Neuronal stem cell (in vitro differentiated cells): Measurements from ENCODE around the gene CUX1.

ENCODE experiments used
- DNase-seq: peaks from one replicate; pipeline ENCODE4 v3.0.0-alpha.2; 2013; ENCODE audit warnings: low spot score
- H2AFZ ChIP-seq: one replicate; pipeline ENCODE4 v1.6.1; 2013; ENCODE audit warnings: mild to moderate bottlenecking, low read length, inconsistent platforms
- H2AK5ac ChIP-seq: 2 replicates; pipeline ENCODE4 v1.6.1; 2013; ENCODE audit warnings: low read depth, mild to moderate bottlenecking, inconsistent platforms, low read length, moderate library complexity, mixed read lengths
- H2BK120ac ChIP-seq: 2 replicates; pipeline ENCODE4 v1.6.1; 2013; ENCODE audit warnings: low read depth, mild to moderate bottlenecking, inconsistent platforms, low read length, moderate library complexity, mixed read lengths
- H2BK12ac ChIP-seq: one replicate; pipeline ENCODE4 v1.6.1; 2013; ENCODE audit warnings: low read length, inconsistent platforms
- H2BK15ac ChIP-seq: 2 replicates; pipeline ENCODE4 v1.6.1; 2013; ENCODE audit warnings: mild to moderate bottlenecking, low read length, inconsistent platforms, mixed read lengths
- H2BK5ac ChIP-seq: one replicate; pipeline ENCODE4 v1.6.1; 2013; ENCODE audit warnings: inconsistent platforms, mild to moderate bottlenecking, low read length, moderate library complexity
- H3K14ac ChIP-seq: one replicate; pipeline ENCODE4 v1.6.1; 2013; ENCODE audit warnings: low read length, inconsistent platforms
- H3K18ac ChIP-seq: 2 replicates; pipeline ENCODE4 v1.6.1; 2013; ENCODE audit warnings: low read length, inconsistent platforms
- H3K23ac ChIP-seq: 2 replicates; pipeline ENCODE4 v1.6.1; 2013; ENCODE audit warnings: low read depth, mild to moderate bottlenecking, mixed read lengths, low read length, inconsistent platforms; ENCODE audit not compliant: poor library complexity
- H3K27ac ChIP-seq: replicated peaks from 3 replicates; pipeline ENCODE4 v1.5.1; 2013; ENCODE audit warnings: low read length, inconsistent platforms
- H3K27me3 ChIP-seq, 3 experiments: 2 replicates each; pipeline ENCODE4 v1.6.1; 2013; ENCODE audit warnings: low read length in 3 of 3, mild to moderate bottlenecking in 2 of 3, inconsistent platforms in 1 of 3, low read depth in 1 of 3, mixed read lengths in 1 of 3, moderate library complexity in 1 of 3; ENCODE audit not compliant: control insufficient read depth in 3 of 3, insufficient read depth in 3 of 3
- H3K36me3 ChIP-seq, 2 donors: replicated peaks in 1 of 2; 2 replicates each; pipeline ENCODE4 v1.6.1; 2013; ENCODE audit warnings: low read length in 2 of 2; ENCODE audit not compliant: control insufficient read depth in 2 of 2, insufficient read depth in 2 of 2
- H3K4ac ChIP-seq: 2 replicates; pipeline ENCODE4 v1.6.1; 2013; ENCODE audit warnings: inconsistent platforms, mild to moderate bottlenecking, low read length, moderate library complexity
- H3K4me1 ChIP-seq, 2 donors: 1 replicate in 1 of 2; 2 replicates in 1 of 2; pipeline ENCODE4 v1.6.1; 2013; ENCODE audit warnings: low read length in 2 of 2, low read depth in 1 of 2; ENCODE audit not compliant: control insufficient read depth in 2 of 2, insufficient read depth in 1 of 2
- H3K4me2 ChIP-seq: one replicate; pipeline ENCODE4 v1.6.1; 2013; ENCODE audit warnings: mild to moderate bottlenecking, low read length, inconsistent platforms; ENCODE audit not compliant: insufficient read depth, poor library complexity, severe bottlenecking
- H3K4me3 ChIP-seq, 2 donors: 2 replicates each; pipeline ENCODE4 v1.5.1; 2013; ENCODE audit warnings: low read length in 2 of 2, mild to moderate bottlenecking in 2 of 2, inconsistent platforms in 1 of 2, moderate library complexity in 1 of 2
- H3K79me1 ChIP-seq: one replicate; pipeline ENCODE4 v1.6.1; 2013; ENCODE audit warnings: low read depth, mild to moderate bottlenecking, inconsistent platforms, low read length, moderate library complexity
- H3K9ac ChIP-seq: one replicate; pipeline ENCODE4 v1.6.1; 2013; ENCODE audit warnings: mild to moderate bottlenecking, low read depth, low read length, inconsistent platforms; ENCODE audit not compliant: poor library complexity
- H3K9me3 ChIP-seq, 2 donors: replicated peaks in 1 of 2; 2 replicates each; pipeline versions ENCODE3 to v1.6.1; 2013; ENCODE audit warnings: low read length in 2 of 2, mild to moderate bottlenecking in 2 of 2, inconsistent platforms in 1 of 2, low read depth in 1 of 2, mixed read lengths in 1 of 2, moderate library complexity in 1 of 2; ENCODE audit not compliant: control insufficient read depth in 2 of 2, insufficient read depth in 1 of 2
- H4K8ac ChIP-seq: one replicate; pipeline ENCODE4 v1.6.1; 2013; ENCODE audit warnings: low read depth, mild to moderate bottlenecking, inconsistent platforms, low read length, moderate library complexity
- H4K91ac ChIP-seq: one replicate; pipeline ENCODE4 v1.6.1; 2013; ENCODE audit warnings: low read length, low read depth, mild to moderate bottlenecking, inconsistent platforms; ENCODE audit not compliant: poor library complexity
- WGBS, 2 donors: extraction: QIAGEN DNeasy Blood & Tissue Kit; methylation state at CpG; one replicate each; pipeline ENCODE4 v1.1.7; 2013; ENCODE audit warnings: missing lambda C conversion rate in 2 of 2, mixed read lengths in 1 of 2; ENCODE audit not compliant: insufficient read length in 2 of 2, insufficient replicate concordance in 1 of 2; ENCODE audit errors: extremely low coverage in 2 of 2; 5-methylcytosine and 5-hydroxymethylcytosine counted together

CUX1 gene

GRCh38 chr7:101998029-101998905, 180.8 kb downstream of the CUX1 start:
- Histone ChIP-seq H3K36me3 (peaks cover 0 to 2% of the 10 kb centered on the region in 2 donors), H2BK15ac (no peak overlapping the region), H3K9ac (no peak overlapping the region), H3K79me1 (peaks cover 9% of the 10 kb centered on the region), H2AK5ac (no peak overlapping the region), H2AFZ (no peak overlapping the region), H3K9me3 (no peaks in the 10 kb centered on the region), H3K4ac (peak overlapping the region; percentile 54), H4K8ac (no peak overlapping the region), H3K4me1 (peaks cover 6 to 8% of the 10 kb centered on the region in 2 donors), H2BK5ac (no peak overlapping the region), H3K4me2 (no peak overlapping the region), H3K14ac (no peak overlapping the region), H2BK12ac (no peak overlapping the region), H3K4me3 (no peak overlapping the region), H4K91ac (no peak overlapping the region), H3K18ac (peak overlapping the region; percentile 66), H3K27me3 (no peaks in the 10 kb centered on the region), H3K23ac (peak overlapping the region; percentile 45), H2BK120ac (no peak overlapping the region), H3K27ac (peak overlapping the region; percentile 9)
- DNase-seq, result no peak
- no CpG with 5 or more reads among the region's 24 CpGs for WGBS, 2 donors

DNA sequence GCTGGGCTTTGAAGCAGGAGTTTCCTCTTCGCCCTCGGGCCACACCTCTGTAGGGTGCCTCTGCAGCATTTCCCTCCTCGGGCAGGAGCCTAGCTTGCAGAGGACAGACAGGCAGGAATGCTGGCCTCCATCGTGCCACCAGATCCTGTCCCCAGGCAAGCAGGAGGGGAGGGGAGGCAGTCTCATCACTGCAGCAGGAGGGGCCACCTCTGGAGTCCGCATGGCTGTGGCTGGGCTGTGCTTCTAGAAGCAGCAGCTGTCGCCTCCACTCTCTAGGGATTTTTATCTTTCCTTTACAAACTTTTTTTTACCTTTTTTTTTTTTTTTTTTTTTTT, 181.4 kb downstream of the CUX1 start:
- H3K9ac ChIP-seq, result no peak overlapping the region
- no peak for DNase-seq
- H2AK5ac ChIP-seq, result no peak overlapping the region
- H3K36me3 ChIP-seq, result peaks cover 0 to 2% of the 10 kb centered on the region in 2 donors
- no peak overlapping the region for H2BK120ac ChIP-seq
- no peak overlapping the region for H3K23ac ChIP-seq
- no peak overlapping the region for H2BK15ac ChIP-seq
- no peak overlapping the region for H3K4ac ChIP-seq
- no CpG with 5 or more reads among the region's 6 CpGs for WGBS, 2 donors
- H2AFZ ChIP-seq, result no peak overlapping the region
- H3K4me3 ChIP-seq, result no peak overlapping the region
- no peak overlapping the region for H3K4me2 ChIP-seq
- H3K79me1 ChIP-seq, result peaks cover 9% of the 10 kb centered on the region
- H2BK5ac ChIP-seq, result no peak overlapping the region
- no peak overlapping the region for H3K14ac ChIP-seq
- H2BK12ac ChIP-seq, result no peak overlapping the region
- peaks cover 6 to 8% of the 10 kb centered on the region in 2 donors for H3K4me1 ChIP-seq
- H4K8ac ChIP-seq, result no peak overlapping the region
- H3K18ac ChIP-seq, result peak overlapping the region; percentile 6
- H3K27me3 ChIP-seq, result no peaks in the 10 kb centered on the region
- no peak overlapping the region for H4K91ac ChIP-seq
- H3K27ac ChIP-seq, result no peak overlapping the region
- no peaks in the 10 kb centered on the region for H3K9me3 ChIP-seq

GRCh38 chr7:101999393-101999792, 182.0 kb downstream of the CUX1 start:
- Histone ChIP-seq H2BK15ac (no peak overlapping the region), H2AK5ac (no peak overlapping the region), H4K91ac (no peak overlapping the region), H2BK5ac (no peak overlapping the region), H3K79me1 (peaks cover 9% of the 10 kb centered on the region), H3K9ac (no peak overlapping the region), H2BK12ac (no peak overlapping the region), H3K27me3 (no peaks in the 10 kb centered on the region), H3K4me2 (no peak overlapping the region), H3K4ac (no peak overlapping the region), H3K18ac (peak overlapping the region; percentile 59), H3K27ac (no peak overlapping the region), H3K23ac (no peak overlapping the region), H4K8ac (no peak overlapping the region), H3K4me1 (peaks cover 6 to 8% of the 10 kb centered on the region in 2 donors), H2AFZ (no peak overlapping the region), H3K9me3 (no peaks in the 10 kb centered on the region), H3K4me3 (no peak overlapping the region), H3K14ac (no peak overlapping the region), H3K36me3 (peaks cover 0 to 2% of the 10 kb centered on the region in 2 donors), H2BK120ac (no peak overlapping the region)
- no peak for DNase-seq
- no CpG with 5 or more reads among the region's 9 CpGs for WGBS, 2 donors

DNA sequence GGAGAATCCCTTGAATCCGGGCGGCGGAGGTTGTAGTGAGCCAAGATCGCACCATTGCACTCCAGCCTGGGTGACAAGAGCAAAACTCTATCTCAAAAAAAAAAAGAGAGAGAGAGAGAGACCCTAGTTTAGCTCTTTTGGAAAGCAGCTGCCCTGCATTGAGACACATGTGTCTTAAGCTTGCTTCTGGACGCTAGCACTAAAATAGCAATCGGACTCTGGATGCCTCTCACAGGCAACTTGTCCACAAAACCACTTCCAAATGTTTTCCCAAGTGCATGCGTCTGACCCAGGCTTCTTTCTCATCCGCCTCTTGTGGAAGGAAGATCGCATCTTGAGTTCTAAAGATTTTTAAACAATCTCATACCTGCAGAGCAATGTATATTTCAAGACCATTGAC, 182.7 kb downstream of the CUX1 start:
- no peak for DNase-seq
- Histone ChIP-seq H2BK12ac (no peak overlapping the region), H3K9me3 (no peaks in the 10 kb centered on the region), H3K36me3 (peaks cover 0 to 2% of the 10 kb centered on the region in 2 donors), H2BK120ac (no peak overlapping the region), H2BK5ac (no peak overlapping the region), H3K27ac (no peak overlapping the region), H3K27me3 (no peaks in the 10 kb centered on the region), H3K79me1 (peaks cover 9% of the 10 kb centered on the region), H4K8ac (no peak overlapping the region), H2AFZ (no peak overlapping the region), H3K4me2 (no peak overlapping the region), H3K14ac (no peak overlapping the region), H3K18ac (no peak overlapping the region), H2AK5ac (no peak overlapping the region), H3K4me3 (no peak overlapping the region), H3K23ac (no peak overlapping the region), H4K91ac (no peak overlapping the region), H3K9ac (no peak overlapping the region), H3K4me1 (peaks cover 6 to 8% of the 10 kb centered on the region in 2 donors), H2BK15ac (no peak overlapping the region), H3K4ac (no peak overlapping the region)
- no CpG with 5 or more reads among the region's 9 CpGs for WGBS, 2 donors
